Measurements from ENCODE around the gene FGG. TPM values are rescaled to one million over a fixed set of nuclear protein-coding genes. Genes with fewer than 3 reads are reported as not detected.

The FGG gene
- total and polyA plus RNA-seq, 2 donors (not counting 3 experiments of a cell fraction or from before 2014, with no cell fraction given), result not detected

DNA sequence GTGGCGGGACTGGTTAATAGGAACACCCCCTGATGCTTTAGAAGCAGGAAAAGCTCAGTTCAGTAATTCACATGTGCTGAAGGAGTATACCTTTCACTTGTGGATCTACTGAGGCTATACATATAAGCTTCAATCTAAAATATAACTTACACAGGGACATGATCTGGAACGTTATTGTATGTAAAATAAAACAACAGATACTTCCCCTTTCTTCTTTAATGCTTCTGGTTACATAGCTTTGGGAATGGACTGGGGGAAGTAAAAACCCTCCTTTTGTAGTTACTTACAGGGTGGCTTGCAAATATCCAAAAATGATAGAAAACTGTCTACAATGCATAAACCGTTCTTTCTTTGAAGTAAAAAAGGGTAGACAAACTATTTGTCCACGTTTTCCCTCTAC, 1.9 kb downstream of the FGG start:
- H3K4me1 ChIP-seq (ENCODE audit: control insufficient read depth, extremely low read depth, insufficient read depth, low read length), result no peaks in the 10 kb centered on the region
- no peak overlapping the region for H3K4me2 ChIP-seq (ENCODE audit: insufficient read depth, low read length)
- H3K4me3 ChIP-seq (replicated peaks in 1 of 3; ENCODE audit: insufficient read depth in 1 of 3, low read depth in 1 of 3, low read length in 3 of 3), result no peak overlapping the region
- CTCF ChIA-PET, result interaction anchor here (2.4 to 3.7 kb wide), 3 partner anchors 8 to 51 kb away, joined by 6 to 18 read pairs (median 14); no protein-coding TSS in a partner anchor
- FAIRE-seq (no peak), DNase-seq (ENCODE audit: low read depth, low spot score) (no peak)
- no peak overlapping the region for H3K9ac ChIP-seq (replicated peaks; ENCODE audit: extremely low read depth, insufficient read depth, low read length)
- H3K36me3 ChIP-seq (ENCODE audit: control insufficient read depth in 2 of 2, extremely low read depth in 1 of 2, insufficient read depth in 2 of 2, low read length in 2 of 2), result no peaks in the 10 kb centered on the region
- H3K9me1 ChIP-seq (replicated peaks; ENCODE audit: control insufficient read depth, extremely low read depth, insufficient read depth, low read length), result no peaks in the 10 kb centered on the region
- no peaks in the 10 kb centered on the region for H3K9me3 ChIP-seq (replicated peaks; ENCODE audit: control insufficient read depth, insufficient read depth, low read length)
- H3K27me3 ChIP-seq (ENCODE audit: control insufficient read depth in 2 of 2, insufficient read depth in 2 of 2, low read length in 2 of 2), result peaks cover 0 to 7% of the 10 kb centered on the region in 2 experiments
- intact Hi-C loops (cut with micrococcal nuclease) (no loop called here), dilution Hi-C loops (cut with MboI; ENCODE audit: extremely low pct_ligation_motif_present, low sequenced_read_pairs) (no loop called here)
- H3K27ac ChIP-seq (ENCODE audit: insufficient read depth, low read depth, low read length), result no peak overlapping the region
- no peaks in the 10 kb centered on the region for H3K79me2 ChIP-seq (ENCODE audit: control insufficient read depth, insufficient read depth, low read length)
- no peak overlapping the region for H2AFZ ChIP-seq (ENCODE audit: low read depth, low read length)
- no TSS peak for BruUV-seq (replicated peaks)
- no peak for TF ChIP-seq MYC (IDR thresholded peaks at IDR 0.05; ENCODE audit: low read depth, low read length)
- POLR2A ChIA-PET, result no interaction called here
- no peaks in the 10 kb centered on the region for H4K20me1 ChIP-seq (replicated peaks; ENCODE audit: control insufficient read depth, extremely low read depth, insufficient read depth, low read length)

DNA sequence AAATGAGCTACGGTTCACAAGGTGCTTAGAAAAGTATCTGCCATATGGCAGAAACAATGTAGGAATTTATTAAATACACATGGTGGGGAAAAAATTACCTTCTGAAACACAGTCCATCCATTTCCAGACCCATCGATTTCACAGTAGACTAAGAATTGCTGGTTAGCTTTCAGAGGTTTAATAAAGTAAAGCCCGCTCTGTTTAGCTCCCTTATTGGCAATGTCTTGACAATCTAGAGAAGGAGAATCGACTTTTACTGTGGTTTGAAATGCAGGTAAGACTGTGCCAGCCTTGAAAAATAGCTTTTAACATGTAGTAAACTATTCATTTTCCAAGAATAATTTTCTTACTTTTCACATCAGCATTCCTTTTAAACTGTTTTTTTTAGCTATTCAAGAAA, 2.9 kb downstream of the FGG start:
- Histone ChIP-seq H3K4me1 (ENCODE audit: control insufficient read depth, extremely low read depth, insufficient read depth, low read length) (no peaks in the 10 kb centered on the region), H4K20me1 (replicated peaks; ENCODE audit: control insufficient read depth, extremely low read depth, insufficient read depth, low read length) (no peaks in the 10 kb centered on the region), H3K9ac (replicated peaks; ENCODE audit: extremely low read depth, insufficient read depth, low read length) (no peak overlapping the region), H3K36me3 (ENCODE audit: control insufficient read depth in 2 of 2, extremely low read depth in 1 of 2, insufficient read depth in 2 of 2, low read length in 2 of 2) (no peaks in the 10 kb centered on the region), H3K27me3 (ENCODE audit: control insufficient read depth in 2 of 2, insufficient read depth in 2 of 2, low read length in 2 of 2) (peaks cover 0 to 3% of the 10 kb centered on the region in 2 experiments), H3K79me2 (ENCODE audit: control insufficient read depth, insufficient read depth, low read length) (no peaks in the 10 kb centered on the region), H3K4me3 (replicated peaks in 1 of 3; ENCODE audit: insufficient read depth in 1 of 3, low read depth in 1 of 3, low read length in 3 of 3) (no peak overlapping the region), H3K9me1 (replicated peaks; ENCODE audit: control insufficient read depth, extremely low read depth, insufficient read depth, low read length) (no peaks in the 10 kb centered on the region), H3K4me2 (ENCODE audit: insufficient read depth, low read length) (no peak overlapping the region), H3K9me3 (replicated peaks; ENCODE audit: control insufficient read depth, insufficient read depth, low read length) (no peaks in the 10 kb centered on the region), H3K27ac (ENCODE audit: insufficient read depth, low read depth, low read length) (no peak overlapping the region), H2AFZ (ENCODE audit: low read depth, low read length) (no peak overlapping the region)
- ChIA-PET POLR2A (no interaction called here), CTCF (interaction anchor here (2.4 to 3.7 kb wide), 3 partner anchors 9 to 50 kb away, joined by 6 to 18 read pairs (median 14); no protein-coding TSS in a partner anchor)
- TF ChIP-seq, protein P1, sequence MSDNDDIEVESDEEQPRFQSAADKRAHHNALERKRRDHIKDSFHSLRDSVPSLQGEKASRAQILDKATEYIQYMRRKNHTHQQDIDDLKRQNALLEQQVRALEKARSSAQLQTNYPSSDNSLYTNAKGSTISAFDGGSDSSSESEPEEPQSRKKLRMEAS (IDR thresholded peaks at IDR 0.05; ENCODE audit: insufficient read depth, insufficient read length), result no peak
- TF ChIP-seq FOS (IDR thresholded peaks at IDR 0.05; ENCODE audit: borderline replicate concordance, insufficient read depth, low read length) (no peak), POLR2AphosphoS5 (IDR thresholded peaks at IDR 0.05; ENCODE audit: insufficient read depth, low read depth, low read length) (no peak), JUN (IDR thresholded peaks at IDR 0.05; ENCODE audit: borderline replicate concordance, insufficient read depth, insufficient read length, low read depth) (no peak), EZH2 (IDR thresholded peaks at IDR 0.05; ENCODE audit: borderline replicate concordance, low read depth, low read length, severe bottlenecking) (no peak), POLR2A (IDR thresholded peaks at IDR 0.05; ENCODE audit: low read depth, low read length) (no peak), MYC (IDR thresholded peaks at IDR 0.05; ENCODE audit: low read depth, low read length) (no peak), GATA2 (IDR thresholded peaks at IDR 0.05; ENCODE audit: insufficient read depth, insufficient read length, low read depth, low read length) (no peak)
- TF ChIP-seq, protein P2, sequence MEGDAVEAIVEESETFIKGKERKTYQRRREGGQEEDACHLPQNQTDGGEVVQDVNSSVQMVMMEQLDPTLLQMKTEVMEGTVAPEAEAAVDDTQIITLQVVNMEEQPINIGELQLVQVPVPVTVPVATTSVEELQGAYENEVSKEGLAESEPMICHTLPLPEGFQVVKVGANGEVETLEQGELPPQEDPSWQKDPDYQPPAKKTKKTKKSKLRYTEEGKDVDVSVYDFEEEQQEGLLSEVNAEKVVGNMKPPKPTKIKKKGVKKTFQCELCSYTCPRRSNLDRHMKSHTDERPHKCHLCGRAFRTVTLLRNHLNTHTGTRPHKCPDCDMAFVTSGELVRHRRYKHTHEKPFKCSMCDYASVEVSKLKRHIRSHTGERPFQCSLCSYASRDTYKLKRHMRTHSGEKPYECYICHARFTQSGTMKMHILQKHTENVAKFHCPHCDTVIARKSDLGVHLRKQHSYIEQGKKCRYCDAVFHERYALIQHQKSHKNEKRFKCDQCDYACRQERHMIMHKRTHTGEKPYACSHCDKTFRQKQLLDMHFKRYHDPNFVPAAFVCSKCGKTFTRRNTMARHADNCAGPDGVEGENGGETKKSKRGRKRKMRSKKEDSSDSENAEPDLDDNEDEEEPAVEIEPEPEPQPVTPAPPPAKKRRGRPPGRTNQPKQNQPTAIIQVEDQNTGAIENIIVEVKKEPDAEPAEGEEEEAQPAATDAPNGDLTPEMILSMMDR (IDR thresholded peaks at IDR 0.05; ENCODE audit: extremely low read depth in 1 of 2, insufficient read depth in 1 of 2, low read depth in 1 of 2, low read length in 2 of 2), result no peak
- dilution Hi-C loops (cut with MboI; ENCODE audit: extremely low pct_ligation_motif_present, low sequenced_read_pairs), result no loop called here
- FAIRE-seq, result no peak
- intact Hi-C loops (cut with micrococcal nuclease), result no loop called here
- no TSS peak for BruUV-seq (replicated peaks)
- no peak for DNase-seq (ENCODE audit: low read depth, low spot score)
